Loucy (cell line): Measurements from ENCODE around the gene RAB30.

ENCODE experiments used
- H2AFZ ChIP-seq: fragments of 200-600 bp; sonication (generic); 2 replicates; pipeline ENCODE4 v1.6.0; 2016; ENCODE audit warnings: antibody characterized with exemption, mild to moderate bottlenecking, low read length, moderate library complexity
- H3F3A ChIP-seq: fragments of 200-600 bp; 2 replicates; pipeline ENCODE4 v1.6.0; 2016; ENCODE audit warnings: antibody characterized with exemption, low read depth, mild to moderate bottlenecking
- H3K27me3 ChIP-seq: fragments of 200-600 bp; sonication (generic); 2 replicates; pipeline ENCODE4 v1.6.1; 2014; ENCODE audit warnings: low read length, mild to moderate bottlenecking; ENCODE audit not compliant: insufficient read depth, poor library complexity, severe bottlenecking
- H3K36me3 ChIP-seq: fragments of 200-600 bp; sonication (generic); 2 replicates; pipeline ENCODE4 v1.6.1; 2016; ENCODE audit warnings: low read length; ENCODE audit not compliant: insufficient read depth
- H3K4me1 ChIP-seq: fragments of 200-600 bp; sonication (generic); 2 replicates; pipeline ENCODE4 v1.5.1; 2014; ENCODE audit warnings: low read length, mild to moderate bottlenecking; ENCODE audit not compliant: insufficient read depth, poor library complexity, severe bottlenecking
- H3K4me2 ChIP-seq: fragments of 200-600 bp; sonication (generic); 2 replicates; pipeline ENCODE4 v1.6.0; 2014; ENCODE audit warnings: antibody characterized with exemption, low read length, low read depth, mild to moderate bottlenecking; ENCODE audit not compliant: poor library complexity, severe bottlenecking
- H3K4me3 ChIP-seq: fragments of 200-600 bp; sonication (generic); 2 replicates; pipeline ENCODE4 v1.5.1; 2014; ENCODE audit warnings: low read length, mild to moderate bottlenecking, mixed read lengths; ENCODE audit not compliant: poor library complexity, severe bottlenecking
- H3K79me2 ChIP-seq: fragments of 200-600 bp; sonication (generic); 2 replicates; pipeline ENCODE4 v1.6.1; 2014; ENCODE audit warnings: low read length; ENCODE audit not compliant: insufficient read depth
- H3K9ac ChIP-seq: fragments of 200-600 bp; sonication (generic); 2 replicates; pipeline ENCODE4 v1.6.0; 2014; ENCODE audit warnings: mild to moderate bottlenecking, low read depth, low read length, moderate library complexity; ENCODE audit not compliant: poor library complexity, severe bottlenecking
- H3K9me2 ChIP-seq: fragments of 200-600 bp; sonication (generic); replicated peaks from 2 replicates; pipeline ENCODE4 v1.6.1; 2016; ENCODE audit warnings: low read depth, low read length, mixed read lengths
- H3K9me3 ChIP-seq: fragments of 200-600 bp; sonication (generic); 2 replicates; pipeline ENCODE4 v1.6.1; 2014; ENCODE audit warnings: mild to moderate bottlenecking, antibody characterized with exemption, low read length, low read depth; ENCODE audit not compliant: insufficient read depth
- H4K20me1 ChIP-seq: fragments of 200-600 bp; sonication (generic); 2 replicates; pipeline ENCODE4 v1.6.0; 2014; ENCODE audit warnings: antibody characterized with exemption, low read length, mild to moderate bottlenecking; ENCODE audit not compliant: insufficient read depth, poor library complexity, severe bottlenecking
- EZH2phosphoT487 ChIP-seq: fragments of 200-600 bp; IDR thresholded peaks from 2 replicates; pipeline ENCODE4 v1.6.1; 2018; ENCODE audit warnings: antibody characterized with exemption, mild to moderate bottlenecking, moderate library complexity, borderline replicate concordance
- TF ChIP-seq, protein P1 (sequence below): fragments of 200-600 bp; sonication (generic); conservative IDR thresholded peaks from 2 replicates; pipeline ENCODE4 v1.5.1; 2014; ENCODE audit warnings: mild to moderate bottlenecking, antibody characterized with exemption, low read length

RAB30 gene

DNA sequence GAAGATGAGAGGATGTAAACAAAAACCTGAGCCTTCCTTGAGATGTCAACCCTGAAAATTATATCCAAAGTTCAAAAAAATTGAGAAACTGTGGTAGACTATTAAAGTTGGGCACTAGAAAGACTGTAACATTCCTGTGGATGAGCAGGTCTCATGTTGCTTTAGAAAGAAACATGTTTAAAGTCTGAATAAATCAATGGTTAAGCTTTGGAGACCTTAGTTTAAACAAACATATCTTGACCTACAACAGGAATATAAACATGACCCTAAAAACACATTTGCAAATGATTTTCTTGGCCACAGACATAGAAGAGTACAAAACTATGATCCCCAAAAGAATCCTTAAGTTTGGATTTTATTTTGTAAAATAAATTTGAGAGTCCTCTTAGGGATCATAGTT, 47.1 kb upstream of the RAB30 start:
- Histone ChIP-seq H2AFZ (peak overlapping the region; percentile 91), H3K4me2 (peak overlapping the region; percentile 45), H3K4me1 (peaks cover 16% of the 10 kb centered on the region)

DNA sequence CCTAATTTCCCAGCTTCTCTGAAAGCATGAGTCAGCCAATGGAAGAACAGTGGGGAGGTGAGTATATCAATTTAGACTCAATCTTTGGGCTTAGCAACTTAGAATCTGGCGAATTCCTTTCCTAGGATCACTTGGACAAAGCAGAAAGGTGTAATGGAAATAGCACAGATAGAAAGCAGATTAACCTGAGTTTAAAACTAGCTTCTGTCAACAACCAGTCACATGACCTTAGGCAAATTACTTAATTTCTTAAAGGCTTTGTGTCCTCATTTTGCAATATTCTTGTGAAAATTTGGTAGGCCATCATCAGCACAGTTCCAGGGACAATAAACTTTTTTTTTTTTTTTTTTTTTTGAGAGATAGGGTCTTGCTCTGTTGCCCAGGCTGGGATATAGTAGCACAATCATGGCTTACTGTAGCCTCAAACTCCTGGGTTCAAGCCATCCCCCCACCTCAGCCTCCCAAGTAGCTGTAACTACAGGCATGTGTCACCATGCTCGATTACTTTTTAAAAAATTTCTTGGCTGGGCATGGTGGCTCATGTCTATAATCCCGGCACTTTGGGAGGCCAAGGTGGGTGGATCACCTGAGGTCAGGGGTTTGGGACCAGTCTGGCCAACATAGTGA, 44.4 kb upstream of the RAB30 start:
- H3K4me3 ChIP-seq: no peak overlapping the region
- H3K79me2 ChIP-seq: no peaks in the 10 kb centered on the region
- no peaks in the 10 kb centered on the region for H3F3A ChIP-seq
- H3K4me2 ChIP-seq: no peak overlapping the region
- H3K27me3 ChIP-seq: no peaks in the 10 kb centered on the region
- H4K20me1 ChIP-seq: no peaks in the 10 kb centered on the region
- H3K36me3 ChIP-seq: no peaks in the 10 kb centered on the region
- H3K9me2 ChIP-seq: no peaks in the 10 kb centered on the region
- peak overlapping the region; percentile 57; the same call in 1 of the 2 replicates for H2AFZ ChIP-seq
- no peaks in the 10 kb centered on the region for H3K9me3 ChIP-seq
- peaks cover 16% of the 10 kb centered on the region for H3K4me1 ChIP-seq
- no peak overlapping the region for H3K9ac ChIP-seq
- TF ChIP-seq, protein P1, sequence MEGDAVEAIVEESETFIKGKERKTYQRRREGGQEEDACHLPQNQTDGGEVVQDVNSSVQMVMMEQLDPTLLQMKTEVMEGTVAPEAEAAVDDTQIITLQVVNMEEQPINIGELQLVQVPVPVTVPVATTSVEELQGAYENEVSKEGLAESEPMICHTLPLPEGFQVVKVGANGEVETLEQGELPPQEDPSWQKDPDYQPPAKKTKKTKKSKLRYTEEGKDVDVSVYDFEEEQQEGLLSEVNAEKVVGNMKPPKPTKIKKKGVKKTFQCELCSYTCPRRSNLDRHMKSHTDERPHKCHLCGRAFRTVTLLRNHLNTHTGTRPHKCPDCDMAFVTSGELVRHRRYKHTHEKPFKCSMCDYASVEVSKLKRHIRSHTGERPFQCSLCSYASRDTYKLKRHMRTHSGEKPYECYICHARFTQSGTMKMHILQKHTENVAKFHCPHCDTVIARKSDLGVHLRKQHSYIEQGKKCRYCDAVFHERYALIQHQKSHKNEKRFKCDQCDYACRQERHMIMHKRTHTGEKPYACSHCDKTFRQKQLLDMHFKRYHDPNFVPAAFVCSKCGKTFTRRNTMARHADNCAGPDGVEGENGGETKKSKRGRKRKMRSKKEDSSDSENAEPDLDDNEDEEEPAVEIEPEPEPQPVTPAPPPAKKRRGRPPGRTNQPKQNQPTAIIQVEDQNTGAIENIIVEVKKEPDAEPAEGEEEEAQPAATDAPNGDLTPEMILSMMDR: no peak
- TF ChIP-seq EZH2phosphoT487: no peak

More for the DNA sequence above, 47.1 kb upstream of the RAB30 start:
- Histone ChIP-seq H3K9me2 (no peaks in the 10 kb centered on the region), H3K9me3 (no peaks in the 10 kb centered on the region), H3K36me3 (no peaks in the 10 kb centered on the region), H3K79me2 (no peaks in the 10 kb centered on the region), H4K20me1 (no peaks in the 10 kb centered on the region), H3K4me3 (peak overlapping the region; percentile 0), H3F3A (no peaks in the 10 kb centered on the region), H3K27me3 (no peaks in the 10 kb centered on the region), H3K9ac (no peak overlapping the region)
- TF ChIP-seq EZH2phosphoT487: no peak
- TF ChIP-seq, protein P1: no peak

DNA sequence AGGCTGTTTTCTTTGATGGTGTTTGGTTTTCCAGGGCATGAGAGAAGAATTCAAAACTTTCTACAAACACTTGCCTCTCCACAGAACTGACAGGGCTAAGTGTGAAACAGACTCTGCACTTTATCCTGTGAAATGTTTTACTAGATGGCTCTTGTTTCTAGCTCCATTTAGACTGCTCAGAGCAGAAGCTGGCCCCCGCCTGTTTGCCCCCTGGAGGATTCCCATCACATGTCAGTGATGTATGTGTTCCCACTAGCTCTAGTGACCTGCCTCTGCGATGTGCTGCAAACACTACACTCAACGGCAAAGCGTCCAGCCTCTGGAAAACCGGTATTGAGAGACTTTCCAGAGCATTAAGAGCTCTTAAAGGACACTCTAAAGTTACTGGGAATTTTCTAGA, 43.9 kb upstream of the RAB30 start:
- Histone ChIP-seq H3K27me3 (no peaks in the 10 kb centered on the region), H3F3A (no peaks in the 10 kb centered on the region), H3K4me2 (no peak overlapping the region), H3K9me3 (no peaks in the 10 kb centered on the region), H3K9ac (no peak overlapping the region), H3K79me2 (no peaks in the 10 kb centered on the region), H3K4me3 (no peak overlapping the region), H4K20me1 (no peaks in the 10 kb centered on the region), H3K4me1 (peaks cover 16% of the 10 kb centered on the region), H3K36me3 (no peaks in the 10 kb centered on the region), H3K9me2 (no peaks in the 10 kb centered on the region), H2AFZ (peak overlapping the region; percentile 57; the same call in 1 of the 2 replicates)
- no peak for TF ChIP-seq EZH2phosphoT487
- TF ChIP-seq, protein P1: no peak
